Measurements from ENCODE around the gene RPS17. TPM values are rescaled to one million over a fixed set of nuclear protein-coding genes. Genes with fewer than 3 reads are reported as not detected.

RPS17 gene
- total and polyA plus RNA-seq, 2 of the 4 experiments (the other 2 are of a cell fraction), result 2,617 to 4,201 TPM

- no peak overlapping the region for H3K23ac ChIP-seq (ENCODE audit: low read depth, low read length)
- H3K18ac ChIP-seq (ENCODE audit: low read depth, low read length), result no peak overlapping the region
- dilution Hi-C loops (cut with HindIII; ENCODE audit: low sequenced_read_pairs, unreplicated experiment), result no loop called here
- POLR2A ChIA-PET (ENCODE audit: unreplicated experiment), result no interaction called here
- H2AK5ac ChIP-seq (ENCODE audit: low read depth, low read length), result no peak overlapping the region
- H3K4me2 ChIP-seq (ENCODE audit: low read depth, low read length), result no peak overlapping the region
- no TSS peak for BruUV-seq (replicated peaks)
- DNase-seq (no peak), ATAC-seq (ENCODE audit: low read depth) (no peak)
- TF ChIP-seq CEBPB (IDR thresholded peaks at IDR 0.05; ENCODE audit: low read depth, low read length), result no peak
- no peak for TF ChIP-seq RFX5 (IDR thresholded peaks at IDR 0.05; ENCODE audit: low read depth, low read length)
- TF ChIP-seq CHD1 (IDR thresholded peaks at IDR 0.05; ENCODE audit: low read depth, low read length), result no peak
- TF ChIP-seq RCOR1 (IDR thresholded peaks at IDR 0.05; ENCODE audit: insufficient replicate concordance, low read length), result no peak
- no peak for TF ChIP-seq SMC3 (IDR thresholded peaks at IDR 0.05; ENCODE audit: low read depth, low read length)
- no peak for TF ChIP-seq NFE2L2 (IDR thresholded peaks at IDR 0.05; ENCODE audit: low read depth, low read length)
- no peak for TF ChIP-seq BHLHE40 (IDR thresholded peaks at IDR 0.05; ENCODE audit: low read depth, low read length)
- TF ChIP-seq RAD21 (IDR thresholded peaks at IDR 0.05; ENCODE audit: low read length), result no peak
- TF ChIP-seq ELK1 (IDR thresholded peaks at IDR 0.05; ENCODE audit: borderline replicate concordance, low read depth, low read length), result no peak
- no peak for TF ChIP-seq FOS (IDR thresholded peaks at IDR 0.05; ENCODE audit: low read depth, low read length)
- TF ChIP-seq MAFK (IDR thresholded peaks at IDR 0.05; ENCODE audit: low read depth, low read length), result no peak
- no peak for TF ChIP-seq POLR2A (IDR thresholded peaks at IDR 0.05; ENCODE audit: low read depth, low read length)
- no peak for TF ChIP-seq MAZ (IDR thresholded peaks at IDR 0.05; ENCODE audit: borderline replicate concordance, low read depth, low read length)
- no peak for TF ChIP-seq USF2 (IDR thresholded peaks at IDR 0.05; ENCODE audit: low read depth, low read length)
- TF ChIP-seq MXI1 (IDR thresholded peaks at IDR 0.05; ENCODE audit: borderline replicate concordance, low read depth, low read length), result no peak
- no peak for TF ChIP-seq CTCF (conservative IDR thresholded peaks at IDR 0.05; ENCODE audit: low read depth, low read length)
- no peak overlapping the region for H2BK5ac ChIP-seq (ENCODE audit: low read depth, low read length, poor library complexity, severe bottlenecking)
- no peak overlapping the region for H2BK20ac ChIP-seq (ENCODE audit: low read depth, low read length)
- no peak overlapping the region for H4K91ac ChIP-seq (ENCODE audit: insufficient read depth, low read depth, low read length)
- H3K79me1 ChIP-seq (ENCODE audit: low read depth in 1 of 2, low read length in 2 of 2), result peaks cover 7 to 8% of the 10 kb centered on the region in 2 experiments
- no peaks in the 10 kb centered on the region for H3K9me3 ChIP-seq (ENCODE audit: control insufficient read depth, insufficient read depth, low read length)
- H2AFZ ChIP-seq (replicated peaks; ENCODE audit: low read length, poor library complexity), result no peak overlapping the region
- CTCF ChIA-PET, result interaction anchor here (0.6 kb wide), 1 partner anchor 98 kb away, joined by 3 read pairs; no protein-coding TSS in a partner anchor
- in situ Hi-C loops (cut with MboI; ENCODE audit: low sequenced_read_pairs), result no loop called here
- no peak overlapping the region for H2BK120ac ChIP-seq (ENCODE audit: low read depth, low read length)
- H3K4ac ChIP-seq (ENCODE audit: low read depth, low read length), result no peak overlapping the region
- H4K8ac ChIP-seq (ENCODE audit: low read depth in 2 of 2, low read length in 2 of 2), result no peak overlapping the region
- no peak overlapping the region for H3K56ac ChIP-seq (ENCODE audit: extremely low read depth, insufficient read depth, low read length)
- no CpG with 5 or more reads among the region's 6 CpGs for WGBS, 2 experiments (ENCODE audit: extremely low coverage in 2 of 2, insufficient read length in 1 of 2)
- H3K14ac ChIP-seq (replicated peaks; ENCODE audit: low read depth, low read length), result no peak overlapping the region
- H3K9ac ChIP-seq (ENCODE audit: low read depth, low read length), result no peak overlapping the region
- no peak overlapping the region for H4K5ac ChIP-seq (ENCODE audit: low read depth, low read length)
- H3K27ac ChIP-seq (ENCODE audit: insufficient read depth, low read length), result no peak overlapping the region
- peaks cover 6% of the 10 kb centered on the region for H3K4me1 ChIP-seq (ENCODE audit: control insufficient read depth, insufficient read depth, low read length)
- H4K20me1 ChIP-seq (ENCODE audit: insufficient read depth, low read length), result no peaks in the 10 kb centered on the region
- H2BK15ac ChIP-seq (ENCODE audit: low read depth, low read length), result no peak overlapping the region
- no peaks in the 10 kb centered on the region; the same call in 1 of the 2 replicates for H3K9me1 ChIP-seq (ENCODE audit: insufficient read depth, low read length)
- H2AK9ac ChIP-seq (replicated peaks; ENCODE audit: low read depth, low read length, poor library complexity), result no peak overlapping the region
- intact Hi-C loops (cut with micrococcal nuclease), result loop anchor here (10.0 kb wide), 1 partner anchor 159 kb away; the partner anchor contains the start of gene AP3B2
- no peak overlapping the region for H3K4me3 ChIP-seq (ENCODE audit: insufficient read depth, low read depth, low read length)
- no peaks in the 10 kb centered on the region for H3K36me3 ChIP-seq (ENCODE audit: control insufficient read depth, insufficient read depth, low read length)
- H3K27me3 ChIP-seq (ENCODE audit: control insufficient read depth, insufficient read depth, low read length), result no peaks in the 10 kb centered on the region
Observed at GRCh38 chr15:82545478-82545877, 5.2 kb upstream of the RPS17 start.

Measured in IMR-90 (cell line).